Gastroesophageal sphincter (tissue), 4 donors: Measurements from ENCODE around the gene SNX1. TPM values are rescaled to one million over a fixed set of nuclear protein-coding genes. Genes with fewer than 3 reads are reported as not detected.
"Not testable (repeated sequence)": the region's sequence is repeated elsewhere in the genome, so short reads cannot be mapped to it uniquely, and the experiment has no call there.

Experiments used
- ATAC-seq: fragments of 150-250 bp; one replicate; pipeline ENCODE4 v1.9.1; 2016; ENCODE audit warnings: mild to moderate bottlenecking, moderate library complexity
- H3K27ac ChIP-seq, 4 donors: fragments of 200-600 bp; sonication (generic) in 3 of 4; 1 replicate in 3 of 4; 2 replicates in 1 of 4; pipeline ENCODE4 v1.5.1; 2016 to 2019
- H3K27me3 ChIP-seq: fragments of 200-600 bp; sonication (generic); one replicate; pipeline ENCODE4 v1.5.1; 2019
- H3K36me3 ChIP-seq, 2 donors: fragments of 200-600 bp; sonication (generic); one replicate each; pipeline ENCODE4 v1.5.1; 2019; ENCODE audit warnings: control low read depth in 1 of 2
- H3K4me1 ChIP-seq, 3 donors: fragments of 200-600 bp; sonication (generic); 1 replicate in 2 of 3; 2 replicates in 1 of 3; pipeline ENCODE4 v1.5.1; 2016 to 2019; ENCODE audit warnings: control low read depth in 2 of 3
- H3K4me3 ChIP-seq, 2 donors: fragments of 200-600 bp; sonication (generic); one replicate each; pipeline ENCODE4 v1.5.1; 2019; ENCODE audit warnings: mild to moderate bottlenecking in 1 of 2, moderate library complexity in 1 of 2
- H3K9me3 ChIP-seq, 3 donors: fragments of 200-600 bp; sonication (generic); one replicate each; pipeline ENCODE4 v1.5.1; 2017 to 2019; ENCODE audit warnings: control low read depth in 2 of 3
- CTCF ChIP-seq, 4 experiments: fragments of 200-600 bp in 2 of 4; fragments of 450-650 bp in 2 of 4; sonication (generic) in 1 of 4; IDR thresholded peaks; one replicate each; pipeline ENCODE4 v1.5.1; 2017 to 2019; ENCODE audit warnings: antibody characterized with exemption in 4 of 4, mild to moderate bottlenecking in 2 of 4, moderate library complexity in 2 of 4
- EP300 ChIP-seq: sonication (generic); formaldehyde crosslinking; IDR thresholded peaks from one replicate; pipeline ENCODE4 v1.6.1; 2017; ENCODE audit warnings: antibody characterized with exemption, mild to moderate bottlenecking
- POLR2A ChIP-seq, 2 donors: fragments of 450-650 bp; IDR thresholded peaks; one replicate each; pipeline ENCODE4 v1.6.1; 2017; ENCODE audit warnings: antibody characterized with exemption in 2 of 2, mild to moderate bottlenecking in 2 of 2, moderate library complexity in 1 of 2
- POLR2AphosphoS5 ChIP-seq: sonication (generic); formaldehyde crosslinking; IDR thresholded peaks from one replicate; pipeline ENCODE4 v1.6.1; 2017; ENCODE audit warnings: antibody characterized with exemption
- WGBS, 2 donors: methylation state at CpG; one replicate each; pipeline ENCODE4 v1.1.5; 2018; ENCODE audit warnings: low coverage in 1 of 2; 5-methylcytosine and 5-hydroxymethylcytosine counted together
- total RNA-seq, 4 donors: library from RNA; depleted of rRNA; stranded (reverse); fragments of >200 nt; gene quantifications; one replicate each; pipeline ENCODE4 v1.1.0, GENCODE V29; 2016

Gene SNX1
- total RNA-seq, 4 donors from 2014 or later, result 67.9 to 103 (median 87.8) TPM

GRCh38 chr15:64107337-64107736 is 11.6 kb downstream of the SNX1 start:
- peaks cover 0 to under 1% of the 10 kb centered on the region in 2 donors for H3K36me3 ChIP-seq
- TF ChIP-seq POLR2AphosphoS5 (no peak), EP300 (no peak), CTCF (IDR thresholded peaks at IDR 0.05) (no peak), POLR2A (IDR thresholded peaks at IDR 0.05) (no peak)
- no peaks in the 10 kb centered on the region for H3K9me3 ChIP-seq
- no peak for ATAC-seq
- no peaks in the 10 kb centered on the region for H3K27me3 ChIP-seq
- no peak overlapping the region for H3K4me3 ChIP-seq
- H3K27ac ChIP-seq, result no peak overlapping the region
- H3K4me1 ChIP-seq, result peaks cover 6 to 64% (median 11%) of the 10 kb centered on the region in 3 donors
- WGBS, 2 donors, result 67 to 94% methylated on average over 1 of the region's 1 CpG

- Histone ChIP-seq H3K4me1 (peaks cover 6 to 57% (median 11%) of the 10 kb centered on the region in 3 donors), H3K36me3 (peaks cover 0 to 29% of the 10 kb centered on the region in 2 donors)
- not testable (repeated sequence) for H3K27ac ChIP-seq, H3K27me3 ChIP-seq, H3K4me3 ChIP-seq, H3K9me3 ChIP-seq, ATAC-seq
- WGBS, 2 donors, result 89 to 98% methylated on average over 1 to 3 of the region's 4 CpGs
Observed at GRCh38 chr15:64110108-64110701, 14.4 kb downstream of the SNX1 start.

- Histone ChIP-seq H3K36me3 (peaks cover 0 to 38% of the 10 kb centered on the region in 2 donors), H3K27me3 (no peaks in the 10 kb centered on the region), H3K4me3 (no peak overlapping the region), H3K9me3 (no peaks in the 10 kb centered on the region), H3K27ac (no peak overlapping the region), H3K4me1 (peaks cover 0 to 48% (median 7%) of the 10 kb centered on the region in 3 donors)
- 85 to 86% methylated on average over 2 to 3 of the region's 3 CpGs for WGBS, 2 donors
- ATAC-seq, result no peak
- TF ChIP-seq POLR2A (IDR thresholded peaks at IDR 0.05) (no peak), CTCF (IDR thresholded peaks at IDR 0.05) (no peak), EP300 (no peak), POLR2AphosphoS5 (no peak)
Observed at GRCh38 chr15:64110950-64111678, 15.3 kb downstream of the SNX1 start.

- H3K27ac ChIP-seq, result no peak overlapping the region
- no peaks in the 10 kb centered on the region for H3K27me3 ChIP-seq
- peaks cover 0 to 43% (median 7%) of the 10 kb centered on the region in 3 donors for H3K4me1 ChIP-seq
- H3K9me3 ChIP-seq, result no peaks in the 10 kb centered on the region
- ATAC-seq, result no peak
- peaks cover 0 to 44% of the 10 kb centered on the region in 2 donors for H3K36me3 ChIP-seq
- WGBS, 2 donors, result 89 to 92% methylated on average over 3 of the region's 3 CpGs
- no peak for TF ChIP-seq EP300
- TF ChIP-seq CTCF (IDR thresholded peaks at IDR 0.05), result no peak
- no peak for TF ChIP-seq POLR2AphosphoS5
- TF ChIP-seq POLR2A (IDR thresholded peaks at IDR 0.05), result no peak
- no peak overlapping the region for H3K4me3 ChIP-seq
Observed at GRCh38 chr15:64111679-64112050, 15.9 kb downstream of the SNX1 start.

GRCh38 chr15:64112073-64112772 is 16.4 kb downstream of the SNX1 start:
- WGBS, 2 donors, result 65 to 68% methylated on average over 4 of the region's 4 CpGs
- peaks cover 0 to 37% (median 7%) of the 10 kb centered on the region in 3 donors for H3K4me1 ChIP-seq
- H3K4me3 ChIP-seq, result no peak overlapping the region
- H3K36me3 ChIP-seq, result peaks cover 0 to 49% of the 10 kb centered on the region in 2 donors
- TF ChIP-seq POLR2A (IDR thresholded peaks at IDR 0.05), result no peak
- no peak for TF ChIP-seq EP300
- TF ChIP-seq POLR2AphosphoS5, result no peak
- no peak for TF ChIP-seq CTCF (IDR thresholded peaks at IDR 0.05)
- no peak overlapping the region for H3K27ac ChIP-seq
- peak; percentile 22 for ATAC-seq
- H3K27me3 ChIP-seq, result no peaks in the 10 kb centered on the region
- no peaks in the 10 kb centered on the region for H3K9me3 ChIP-seq
